Measurements from ENCODE around the gene TSPAN3. TPM values are rescaled to one million over a fixed set of nuclear protein-coding genes. Genes with fewer than 3 reads are reported as not detected.
A peak's percentile ranks its signal among the peaks of the same experiment; 100 is the strongest.

TSPAN3 gene
- total and polyA plus RNA-seq, 10 of the 15 experiments (the other 5 are each of a cell fraction or from before 2014, with no cell fraction given): 18.9 to 114 (median 57.2) TPM

GRCh38 chr15:77085297-77085696 lies 14.4 kb upstream of the TSPAN3 start:
- TF ChIP-seq NRF1 (conservative IDR thresholded peaks at IDR 0.05; ENCODE audit: low read depth, low read length) (no peak), RUNX3 (IDR thresholded peaks at IDR 0.05; ENCODE audit: low read length) (peak; percentile 40), NFIC (IDR thresholded peaks at IDR 0.05; ENCODE audit: low read depth, low read length) (0 out of 2 replicates have a peak, but pooled peaks have one; percentile 50), ZNF592 (IDR thresholded peaks at IDR 0.05) (no peak), FOXK2 (IDR thresholded peaks at IDR 0.05) (no peak), IRF4 (IDR thresholded peaks at IDR 0.05; ENCODE audit: low read depth, low read length) (peak; percentile 79; the same call in 1 of the 2 replicates), JUNB (IDR thresholded peaks at IDR 0.05) (peak; percentile 87), BHLHE40 (IDR thresholded peaks at IDR 0.05; ENCODE audit: borderline replicate concordance in 1 of 2, low read depth in 2 of 2, low read length in 1 of 2) (0 out of 4 replicates have a peak, but pooled peaks of 1 of the 2 experiments have one; percentile 13), PKNOX1 (IDR thresholded peaks at IDR 0.05) (0 out of 2 replicates have a peak, but pooled peaks have one; percentile 12), CREM (IDR thresholded peaks at IDR 0.05; ENCODE audit: low read depth) (peak; percentile 24; the same call in 1 of the 2 replicates)
- TF ChIP-seq, protein P1, sequence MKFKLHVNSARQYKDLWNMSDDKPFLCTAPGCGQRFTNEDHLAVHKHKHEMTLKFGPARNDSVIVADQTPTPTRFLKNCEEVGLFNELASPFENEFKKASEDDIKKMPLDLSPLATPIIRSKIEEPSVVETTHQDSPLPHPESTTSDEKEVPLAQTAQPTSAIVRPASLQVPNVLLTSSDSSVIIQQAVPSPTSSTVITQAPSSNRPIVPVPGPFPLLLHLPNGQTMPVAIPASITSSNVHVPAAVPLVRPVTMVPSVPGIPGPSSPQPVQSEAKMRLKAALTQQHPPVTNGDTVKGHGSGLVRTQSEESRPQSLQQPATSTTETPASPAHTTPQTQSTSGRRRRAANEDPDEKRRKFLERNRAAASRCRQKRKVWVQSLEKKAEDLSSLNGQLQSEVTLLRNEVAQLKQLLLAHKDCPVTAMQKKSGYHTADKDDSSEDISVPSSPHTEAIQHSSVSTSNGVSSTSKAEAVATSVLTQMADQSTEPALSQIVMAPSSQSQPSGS (IDR thresholded peaks at IDR 0.05; ENCODE audit: low read length): peak; percentile 27; the same call in 1 of the 2 replicates
- ChIA-PET SMC1A (ENCODE audit: uncharacterized antibody, unreplicated experiment) (interaction anchor here (1.5 kb wide), 1 partner anchor 112 kb away, joined by 3 read pairs; no protein-coding TSS in a partner anchor), CTCF (interaction anchor here (1.2 kb wide), 1 partner anchor 34 kb away, joined by 3 read pairs; no protein-coding TSS in a partner anchor), POLR2A (interaction anchor here (0.7 kb wide), 1 partner anchor 27 kb away, joined by 3 read pairs; no protein-coding TSS in a partner anchor), RAD21 (ENCODE audit: unreplicated experiment) (interaction anchor here (0.7 kb wide), 1 partner anchor 34 kb away, joined by 4 read pairs; no protein-coding TSS in a partner anchor)
- no peaks in the 10 kb centered on the region for H3K79me2 ChIP-seq (ENCODE audit: control insufficient read depth, insufficient read depth, low read length)
- H3K9ac ChIP-seq (ENCODE audit: control insufficient read depth, insufficient read depth, low read length): no peak overlapping the region
- no peak overlapping the region for H3K4me3 ChIP-seq
- ATAC-seq: peak; percentile 67
- no peaks in the 10 kb centered on the region for H3K27me3 ChIP-seq (replicated peaks in 1 of 2; ENCODE audit: control insufficient read depth in 2 of 2, insufficient read depth in 2 of 2, low read length in 1 of 2)
- H3K4me1 ChIP-seq (ENCODE audit: control insufficient read depth, insufficient read depth, low read length): peaks cover 35% of the 10 kb centered on the region
- WGBS (ENCODE audit: insufficient coverage, insufficient replicate concordance, low lambda C conversion rate, missing lambda C conversion rate): 7% methylated on average over 2 of the region's 2 CpGs
- H2AFZ ChIP-seq (ENCODE audit: control insufficient read depth, low read depth, low read length): no peak overlapping the region
- no peak for DNase-seq (ENCODE audit: low read depth, low spot score)
- intact Hi-C loops (cut with micrococcal nuclease; ENCODE audit: unreplicated experiment): loop anchor here (5.0 kb wide), 1 partner anchor 113 kb away; no protein-coding TSS in a partner anchor
- H4K20me1 ChIP-seq (ENCODE audit: control insufficient read depth, insufficient read depth): no peaks in the 10 kb centered on the region
- peak; percentile 78 for FAIRE-seq
- no peak overlapping the region for H3K27ac ChIP-seq (ENCODE audit: control insufficient read depth, insufficient read depth)
- no TSS peak for BruUV-seq (replicated peaks)
- peak overlapping the region; percentile 4; the same call in 1 of the 2 replicates for H3K4me2 ChIP-seq (ENCODE audit: control insufficient read depth, insufficient read depth)
- H3K9me3 ChIP-seq (replicated peaks; ENCODE audit: control insufficient read depth, insufficient read depth, low read length): no peaks in the 10 kb centered on the region
- no peaks in the 10 kb centered on the region for H3K36me3 ChIP-seq (ENCODE audit: control insufficient read depth in 2 of 2, insufficient read depth in 2 of 2, low read length in 1 of 2)
- in situ Hi-C loops (cut with MboI): no loop called here
